CD14-positive monocyte (primary cell): ENCODE results near the gene B4GALT2. TPM values are rescaled to one million over a fixed set of nuclear protein-coding genes. Genes with fewer than 3 reads are reported as not detected.

ENCODE experiments used
- DNase-seq, 3 donors: peaks; one replicate each; pipeline ENCODE4 v3.0.0-alpha.2; 2011 to 2022
- H2AFZ ChIP-seq: 2 replicates; pipeline ENCODE4 v1.6.0; 2012; ENCODE audit warnings: mild to moderate bottlenecking, low read depth, low read length, inconsistent platforms; ENCODE audit not compliant: insufficient read depth, poor library complexity, severe bottlenecking
- H3K27ac ChIP-seq, 2 donors: 1 replicate in 1 of 2; 2 replicates in 1 of 2; pipeline ENCODE4 v1.5.1; 2012 to 2013; ENCODE audit warnings: low read length in 2 of 2, control low read depth in 1 of 2, inconsistent platforms in 1 of 2, low read depth in 1 of 2, mild to moderate bottlenecking in 1 of 2
- H3K27me3 ChIP-seq, 2 donors: one replicate each; pipeline versions ENCODE4 v1.6.0 to v1.6.1; 2011 to 2013; ENCODE audit warnings: low read length in 2 of 2; ENCODE audit not compliant: control insufficient read depth in 2 of 2, insufficient read depth in 2 of 2
- H3K36me3 ChIP-seq, 2 donors: replicated peaks in 1 of 2; 1 replicate in 1 of 2; 2 replicates in 1 of 2; pipeline versions ENCODE4 v1.5.1 to v1.6.1; 2012 to 2013; ENCODE audit warnings: low read length in 2 of 2, control low read depth in 1 of 2, inconsistent platforms in 1 of 2, mild to moderate bottlenecking in 1 of 2; ENCODE audit not compliant: insufficient read depth in 2 of 2, control insufficient read depth in 1 of 2
- H3K4me1 ChIP-seq, 2 donors: 1 replicate in 1 of 2; 2 replicates in 1 of 2; pipeline versions ENCODE4 v1.5.1 to v1.6.1; 2012 to 2013; ENCODE audit warnings: low read length in 2 of 2, control low read depth in 1 of 2, inconsistent platforms in 1 of 2, mild to moderate bottlenecking in 1 of 2, moderate library complexity in 1 of 2; ENCODE audit not compliant: insufficient read depth in 2 of 2, control insufficient read depth in 1 of 2
- H3K4me2 ChIP-seq: replicated peaks from 2 replicates; pipeline ENCODE3; 2012; ENCODE audit warnings: low read length, moderate library complexity, mild to moderate bottlenecking; ENCODE audit not compliant: poor library complexity, severe bottlenecking; ENCODE audit errors: extremely low read depth
- H3K4me3 ChIP-seq, 3 experiments: fragments of 200-600 bp in 1 of 3; sonication (generic) in 1 of 3; replicated peaks in 1 of 3; 1 replicate in 2 of 3; 2 replicates in 1 of 3; pipeline ENCODE4 v1.5.1; 2011 to 2013; ENCODE audit warnings: low read length in 3 of 3, mild to moderate bottlenecking in 3 of 3, control low read depth in 2 of 3, low read depth in 2 of 3, inconsistent platforms in 1 of 3, moderate library complexity in 1 of 3
- H3K79me2 ChIP-seq: 2 replicates; pipeline ENCODE4 v1.6.0; 2012; ENCODE audit warnings: mild to moderate bottlenecking, control low read depth, inconsistent platforms, low read length, moderate library complexity; ENCODE audit not compliant: insufficient read depth
- H3K9ac ChIP-seq: 2 replicates; pipeline ENCODE4 v1.6.0; 2017; ENCODE audit warnings: low read length, mild to moderate bottlenecking; ENCODE audit not compliant: insufficient read depth, poor library complexity, severe bottlenecking
- H3K9me3 ChIP-seq, 2 donors: replicated peaks in 1 of 2; 1 replicate in 1 of 2; 2 replicates in 1 of 2; pipeline versions ENCODE4 v1.5.1 to v1.6.1; 2012 to 2013; ENCODE audit warnings: low read length in 2 of 2, control low read depth in 1 of 2; ENCODE audit not compliant: control insufficient read depth in 1 of 2, insufficient read depth in 1 of 2
- H4K20me1 ChIP-seq: 2 replicates; pipeline ENCODE4 v1.6.0; 2012; ENCODE audit warnings: mild to moderate bottlenecking, low read length, control low read depth, moderate library complexity; ENCODE audit not compliant: insufficient read depth
- H3K27ac Mint-ChIP-seq, 7 donors: one replicate each; pipeline ENCODE4 v1.8.0; 2020; ENCODE audit warnings: mild to moderate bottlenecking in 7 of 7, mixed read lengths in 7 of 7, moderate library complexity in 6 of 7, inconsistent platforms in 2 of 7
- H3K27me3 Mint-ChIP-seq, 3 donors: one replicate each; pipeline ENCODE4 v1.8.0; 2021 to 2022; ENCODE audit warnings: low read depth in 3 of 3, mild to moderate bottlenecking in 3 of 3, mixed read lengths in 3 of 3, moderate library complexity in 3 of 3, inconsistent platforms in 1 of 3
- H3K36me3 Mint-ChIP-seq, 2 donors: one replicate each; pipeline ENCODE4 v1.8.0; 2020; ENCODE audit warnings: mixed read lengths in 2 of 2, inconsistent platforms in 1 of 2, mild to moderate bottlenecking in 1 of 2
- H3K4me1 Mint-ChIP-seq: one replicate; pipeline ENCODE4 v1.8.0; 2020; ENCODE audit warnings: mild to moderate bottlenecking, mixed read lengths
- H3K4me3 Mint-ChIP-seq, 2 donors: one replicate each; pipeline ENCODE4 v1.8.0; 2020; ENCODE audit warnings: mild to moderate bottlenecking in 2 of 2, mixed read lengths in 2 of 2, moderate library complexity in 1 of 2
- H3K9me3 Mint-ChIP-seq, 7 donors: one replicate each; pipeline ENCODE4 v1.8.0; 2020 to 2022; ENCODE audit warnings: mixed read lengths in 7 of 7, mild to moderate bottlenecking in 6 of 7, moderate library complexity in 6 of 7, inconsistent platforms in 2 of 7
- WGBS: methylation state at CpG from one replicate; pipeline ENCODE4 v1.1.5; 2013; ENCODE audit warnings: missing lambda C conversion rate; ENCODE audit not compliant: insufficient coverage; 5-methylcytosine and 5-hydroxymethylcytosine counted together
- intact Hi-C, 2 donors: fragments of 100-400 bp; cut with micrococcal nuclease; formaldehyde crosslinking; loops; one replicate each; pipeline versions ENCODE4 v1.15.0 to v1.15.1; 2023
- polyA plus RNA-seq, 3 donors: library from polyadenylated mRNA; depleted of rRNA in 1 of 3; unstranded in 2 of 3; stranded (reverse) in 1 of 3; fragments of 300-500 nt in 2 of 3; fragments of >200 nt in 1 of 3; fragmentation: Illumina TruSeq in 2 of 3; gene quantifications; 1 replicate in 2 of 3; 2 replicates in 1 of 3; pipeline ENCODE4 v1.2.3, GENCODE V29; 2012 to 2021
- TF ChIP-seq, protein P1 (sequence below): fragments of 200-600 bp; IDR thresholded peaks from one replicate; pipeline ENCODE4 v1.8.0; 2022; ENCODE audit warnings: antibody characterized with exemption, mild to moderate bottlenecking

Gene B4GALT2
- polyA plus RNA-seq, 3 donors: 0.30 to 0.35 TPM; not detected in 1

DNA sequence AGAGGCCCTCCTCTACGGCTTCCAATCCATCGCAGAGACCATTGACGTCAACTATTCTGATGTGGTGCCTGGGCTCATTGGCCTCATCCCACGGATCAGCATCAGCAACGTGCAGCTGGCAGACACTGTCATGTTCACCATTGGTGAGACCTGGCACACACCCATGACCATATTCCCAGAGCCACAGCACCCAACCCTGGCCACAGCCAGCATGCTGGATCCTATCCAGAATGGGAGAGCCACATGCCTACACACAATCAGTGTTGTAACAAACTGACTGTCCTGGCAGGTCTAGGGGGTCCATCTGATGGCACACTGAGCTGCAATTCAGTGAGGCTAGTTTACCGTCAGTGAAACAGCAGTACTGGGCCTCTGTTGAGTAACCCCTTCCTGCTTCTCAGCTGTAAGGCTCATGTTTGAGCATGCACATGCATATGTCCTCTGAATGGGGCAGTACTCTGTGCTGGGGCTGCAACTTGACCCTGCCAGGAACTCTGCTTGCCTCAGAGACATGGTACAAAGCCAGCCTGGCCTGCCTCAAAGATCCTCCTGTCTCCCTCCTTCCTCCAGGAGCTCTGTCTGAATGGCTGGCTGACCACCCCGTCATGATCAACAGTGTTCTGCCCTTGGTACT is 21.5 kb upstream of the B4GALT2 start:
- H3K27ac ChIP-seq: no peak overlapping the region
- no peaks in the 10 kb centered on the region for H3K4me1 Mint-ChIP-seq
- no peaks in the 10 kb centered on the region for H3K27me3 ChIP-seq
- no peaks in the 10 kb centered on the region for H3K4me1 ChIP-seq
- DNase-seq: no peak
- no peak overlapping the region for H3K9ac ChIP-seq
- intact Hi-C loops: no loop called here
- peaks cover 52 to 76% of the 10 kb centered on the region in 2 donors for H3K36me3 ChIP-seq
- H3K27me3 Mint-ChIP-seq: no peaks in the 10 kb centered on the region
- TF ChIP-seq, protein P1, sequence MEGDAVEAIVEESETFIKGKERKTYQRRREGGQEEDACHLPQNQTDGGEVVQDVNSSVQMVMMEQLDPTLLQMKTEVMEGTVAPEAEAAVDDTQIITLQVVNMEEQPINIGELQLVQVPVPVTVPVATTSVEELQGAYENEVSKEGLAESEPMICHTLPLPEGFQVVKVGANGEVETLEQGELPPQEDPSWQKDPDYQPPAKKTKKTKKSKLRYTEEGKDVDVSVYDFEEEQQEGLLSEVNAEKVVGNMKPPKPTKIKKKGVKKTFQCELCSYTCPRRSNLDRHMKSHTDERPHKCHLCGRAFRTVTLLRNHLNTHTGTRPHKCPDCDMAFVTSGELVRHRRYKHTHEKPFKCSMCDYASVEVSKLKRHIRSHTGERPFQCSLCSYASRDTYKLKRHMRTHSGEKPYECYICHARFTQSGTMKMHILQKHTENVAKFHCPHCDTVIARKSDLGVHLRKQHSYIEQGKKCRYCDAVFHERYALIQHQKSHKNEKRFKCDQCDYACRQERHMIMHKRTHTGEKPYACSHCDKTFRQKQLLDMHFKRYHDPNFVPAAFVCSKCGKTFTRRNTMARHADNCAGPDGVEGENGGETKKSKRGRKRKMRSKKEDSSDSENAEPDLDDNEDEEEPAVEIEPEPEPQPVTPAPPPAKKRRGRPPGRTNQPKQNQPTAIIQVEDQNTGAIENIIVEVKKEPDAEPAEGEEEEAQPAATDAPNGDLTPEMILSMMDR: no peak
- no peak overlapping the region for H3K4me3 Mint-ChIP-seq
- H3K36me3 Mint-ChIP-seq: peaks cover 43 to 67% of the 10 kb centered on the region in 2 donors
- peaks cover 4% of the 10 kb centered on the region for H4K20me1 ChIP-seq
- H3K4me3 ChIP-seq: no peak overlapping the region
- no peak overlapping the region for H3K27ac Mint-ChIP-seq
- H3K79me2 ChIP-seq: no peaks in the 10 kb centered on the region
- no peak overlapping the region for H2AFZ ChIP-seq
- no peaks in the 10 kb centered on the region for H3K9me3 ChIP-seq
- no peak overlapping the region for H3K4me2 ChIP-seq
- WGBS: 94% methylated on average over 7 of the region's 7 CpGs
- H3K9me3 Mint-ChIP-seq: peaks cover 0 to 2% (median 0%) of the 10 kb centered on the region in 7 donors

DNA sequence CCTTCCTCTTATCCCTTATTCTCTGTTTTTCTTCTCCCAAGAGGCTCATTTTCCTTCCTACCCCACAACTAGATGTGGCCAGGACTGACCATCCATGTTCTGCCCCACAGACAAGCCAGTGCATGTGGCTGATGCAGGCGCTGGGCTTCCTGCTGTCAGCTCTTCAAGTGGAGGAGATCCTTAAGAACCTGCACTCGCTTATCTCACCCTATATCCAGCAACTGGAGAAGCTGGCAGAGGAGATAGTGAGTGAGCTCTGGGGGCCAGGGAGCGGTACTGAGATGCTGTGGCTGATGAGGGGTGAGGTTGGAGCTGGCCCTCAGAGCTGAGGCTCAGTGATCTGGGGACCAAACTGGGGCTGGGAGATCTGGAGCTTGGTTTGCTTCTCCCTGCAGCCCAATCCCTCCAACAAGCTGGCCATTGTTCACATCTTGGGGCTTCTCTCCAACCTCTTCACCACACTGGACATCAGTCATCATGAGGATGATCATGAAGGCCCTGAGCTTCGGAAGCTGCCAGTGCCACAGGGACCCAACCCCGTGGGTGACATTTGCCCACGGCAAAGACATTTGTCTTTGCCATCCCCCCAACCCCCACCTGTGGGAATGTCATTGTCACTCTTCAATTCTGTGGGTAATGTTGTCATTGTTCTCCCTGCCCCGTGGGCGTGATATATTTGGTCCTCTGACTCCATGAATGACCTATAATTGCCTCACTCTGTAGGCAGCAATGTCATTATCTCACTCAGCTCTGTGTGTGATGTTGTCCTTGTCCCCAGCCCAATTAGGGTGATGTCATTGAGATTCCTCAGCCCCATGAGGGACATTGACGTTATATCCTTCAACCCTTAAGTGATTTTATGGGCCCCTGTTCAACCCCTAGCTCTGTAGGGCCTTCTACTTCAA is 20.4 kb upstream of the B4GALT2 start:
- H3K4me3 ChIP-seq: no peak overlapping the region
- DNase-seq: no peak
- WGBS: 83% methylated on average over 1 of the region's 9 CpGs
- H3K9ac ChIP-seq: no peak overlapping the region
- Mint-ChIP-seq H3K27ac (peak overlapping the region in 1 of 7 donors; percentile 70), H3K36me3 (peaks cover 43 to 59% of the 10 kb centered on the region in 2 donors), H3K4me3 (no peak overlapping the region), H3K27me3 (no peaks in the 10 kb centered on the region), H3K9me3 (peaks cover 0 to 2% (median 0%) of the 10 kb centered on the region in 7 donors), H3K4me1 (no peaks in the 10 kb centered on the region)
- peaks cover 59 to 84% of the 10 kb centered on the region in 2 donors for H3K36me3 ChIP-seq
- H3K4me1 ChIP-seq: peaks cover 8 to 9% of the 10 kb centered on the region in 2 donors
- H3K27ac ChIP-seq: no peak overlapping the region
- H3K27me3 ChIP-seq: no peaks in the 10 kb centered on the region
- no peaks in the 10 kb centered on the region for H4K20me1 ChIP-seq
- intact Hi-C loops: no loop called here
- TF ChIP-seq, protein P1: no peak
- no peaks in the 10 kb centered on the region for H3K79me2 ChIP-seq
- no peak overlapping the region for H2AFZ ChIP-seq
- H3K9me3 ChIP-seq: no peaks in the 10 kb centered on the region
- no peak overlapping the region for H3K4me2 ChIP-seq
